Subcutaneous abdominal adipose tissue (tissue), 5 donors: ENCODE measurements around the gene SLC16A11.
"Not testable (repeated sequence)": the region's sequence is repeated elsewhere in the genome, so short reads cannot be mapped to it uniquely, and the experiment has no call there.

Source experiments
- H3K27ac ChIP-seq: one replicate; pipeline ENCODE4 v1.7.0; 2013; ENCODE audit warnings: low read depth, mild to moderate bottlenecking, inconsistent platforms, low read length, moderate library complexity
- H3K27me3 ChIP-seq, 5 donors: one replicate each; pipeline ENCODE4 v1.7.0; 2013; ENCODE audit warnings: low read length in 5 of 5, inconsistent platforms in 1 of 5; ENCODE audit not compliant: control insufficient read depth in 5 of 5, insufficient read depth in 4 of 5
- H3K36me3 ChIP-seq, 5 donors: one replicate each; pipeline ENCODE4 v1.7.0; 2013; ENCODE audit warnings: low read length in 5 of 5; ENCODE audit not compliant: control insufficient read depth in 5 of 5, insufficient read depth in 5 of 5
- H3K4me1 ChIP-seq, 5 donors: one replicate each; pipeline ENCODE4 v1.7.0; 2013; ENCODE audit warnings: low read length in 5 of 5, mild to moderate bottlenecking in 3 of 5, moderate library complexity in 1 of 5; ENCODE audit not compliant: control insufficient read depth in 5 of 5, insufficient read depth in 5 of 5
- H3K4me3 ChIP-seq, 5 donors: one replicate each; pipeline ENCODE4 v1.7.0; 2013; ENCODE audit warnings: low read length in 5 of 5, low read depth in 1 of 5
- H3K9ac ChIP-seq, 5 donors: one replicate each; pipeline ENCODE4 v1.7.0; 2013; ENCODE audit warnings: low read length in 5 of 5, mild to moderate bottlenecking in 4 of 5, moderate library complexity in 3 of 5
- H3K9me3 ChIP-seq, 5 donors: one replicate each; pipeline ENCODE4 v1.7.0; 2013; ENCODE audit warnings: low read length in 5 of 5; ENCODE audit not compliant: control insufficient read depth in 5 of 5
- donor health status: healthy.
- donor health status: healthy.
- donor health status: healthy.
- donor health status: healthy.
- donor health status: healthy.

Gene SLC16A11, protein sequence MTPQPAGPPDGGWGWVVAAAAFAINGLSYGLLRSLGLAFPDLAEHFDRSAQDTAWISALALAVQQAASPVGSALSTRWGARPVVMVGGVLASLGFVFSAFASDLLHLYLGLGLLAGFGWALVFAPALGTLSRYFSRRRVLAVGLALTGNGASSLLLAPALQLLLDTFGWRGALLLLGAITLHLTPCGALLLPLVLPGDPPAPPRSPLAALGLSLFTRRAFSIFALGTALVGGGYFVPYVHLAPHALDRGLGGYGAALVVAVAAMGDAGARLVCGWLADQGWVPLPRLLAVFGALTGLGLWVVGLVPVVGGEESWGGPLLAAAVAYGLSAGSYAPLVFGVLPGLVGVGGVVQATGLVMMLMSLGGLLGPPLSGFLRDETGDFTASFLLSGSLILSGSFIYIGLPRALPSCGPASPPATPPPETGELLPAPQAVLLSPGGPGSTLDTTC

DNA sequence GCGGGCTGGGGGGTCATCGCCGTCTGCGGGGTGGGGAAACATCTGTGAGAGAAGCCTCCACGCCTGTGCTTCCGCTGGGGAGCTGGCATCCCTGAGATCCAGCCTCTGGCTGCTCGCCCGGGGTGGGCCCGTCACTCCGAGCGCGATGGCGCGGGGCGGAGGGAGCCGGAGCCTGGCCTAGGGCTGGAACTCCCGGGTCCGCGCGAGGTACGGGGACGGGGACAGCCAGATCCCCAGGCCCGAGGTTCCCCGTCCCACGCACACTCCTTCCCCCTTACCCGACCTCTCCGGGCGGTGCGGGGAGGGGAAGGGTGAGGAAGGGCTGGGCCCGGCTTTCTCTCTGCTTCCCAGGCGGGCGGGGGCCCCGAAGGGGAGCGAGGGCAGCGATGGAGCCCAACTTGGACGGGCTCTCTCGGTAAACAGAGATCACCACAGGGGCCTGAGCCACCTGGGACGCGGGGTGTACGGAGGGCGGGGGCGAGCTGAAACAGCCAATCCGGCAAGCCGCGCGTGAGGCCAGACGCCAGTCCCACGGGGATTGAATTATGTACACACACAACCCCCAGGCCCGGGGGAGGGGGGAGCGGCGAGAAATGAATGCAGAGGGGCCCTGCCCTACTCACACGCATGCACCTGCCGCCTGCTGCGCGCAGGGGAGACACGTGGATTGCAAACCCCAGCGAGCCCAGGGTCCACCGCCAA lies at the start of gene SLC16A11:
Gene SLC16A11 (minus strand): TSS at position 596 of the 702 bp plus-strand sequence. CDS start 579 bp downstream, at position 17.
- peaks cover 0 to 36% (median 28%) of the 10 kb centered on the region in 5 donors for H3K4me1 ChIP-seq
- no peaks in the 10 kb centered on the region for H3K9me3 ChIP-seq
- H3K4me3 ChIP-seq = peak within 1 kb of the TSS in 4 of 5 donors; percentile 50 to 62 (median 54)
- no peaks in the 10 kb centered on the region for H3K36me3 ChIP-seq
- H3K27me3 ChIP-seq = peaks cover 14 to 34% (median 31%) of the 10 kb centered on the region in 5 donors
- H3K9ac ChIP-seq = peak within 1 kb of the TSS in 3 of 5 donors; percentile 39 to 66 (median 65)
- no peak within 1 kb of the TSS for H3K27ac ChIP-seq

DNA sequence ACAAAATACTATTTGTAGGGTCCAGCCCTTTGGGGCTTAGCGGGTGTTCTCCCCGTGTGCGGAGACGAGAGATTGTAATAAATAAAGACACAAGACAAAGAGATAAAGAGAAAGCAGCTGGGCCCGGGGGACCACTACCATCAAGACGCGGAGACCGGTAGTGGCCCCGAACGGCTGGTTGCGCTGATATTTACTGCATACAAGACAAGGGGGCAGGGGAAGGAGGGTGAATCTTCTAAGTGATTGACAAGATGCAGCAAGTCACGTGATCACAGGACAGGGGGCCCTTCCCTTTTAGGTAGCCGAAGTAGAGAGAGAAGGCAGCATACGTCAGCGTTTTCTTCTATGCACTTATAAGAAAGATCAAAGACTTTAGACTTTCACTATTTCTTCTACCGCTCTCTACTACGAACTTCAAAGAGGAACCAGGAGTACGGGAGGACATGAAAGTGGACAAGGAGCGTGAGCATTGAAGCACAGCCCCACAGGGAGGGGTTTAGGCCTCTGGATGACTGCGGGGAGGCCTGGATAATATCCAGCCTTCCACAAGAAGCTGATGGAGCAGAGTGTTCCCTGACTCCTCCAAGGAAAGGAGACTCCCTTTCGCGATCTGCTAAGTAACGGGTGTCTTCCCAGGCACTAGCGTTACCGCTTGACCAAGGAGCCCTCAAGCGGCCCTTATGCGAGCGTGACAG lies 47.6 kb upstream of the SLC16A11 start:
- H3K4me1 ChIP-seq, H3K36me3 ChIP-seq, H3K9me3 ChIP-seq, H3K9ac ChIP-seq, H3K27ac ChIP-seq, H3K27me3 ChIP-seq: not testable (repeated sequence)
- peak overlapping the region in 2 of 5 donors; percentile 22 for H3K4me3 ChIP-seq

DNA sequence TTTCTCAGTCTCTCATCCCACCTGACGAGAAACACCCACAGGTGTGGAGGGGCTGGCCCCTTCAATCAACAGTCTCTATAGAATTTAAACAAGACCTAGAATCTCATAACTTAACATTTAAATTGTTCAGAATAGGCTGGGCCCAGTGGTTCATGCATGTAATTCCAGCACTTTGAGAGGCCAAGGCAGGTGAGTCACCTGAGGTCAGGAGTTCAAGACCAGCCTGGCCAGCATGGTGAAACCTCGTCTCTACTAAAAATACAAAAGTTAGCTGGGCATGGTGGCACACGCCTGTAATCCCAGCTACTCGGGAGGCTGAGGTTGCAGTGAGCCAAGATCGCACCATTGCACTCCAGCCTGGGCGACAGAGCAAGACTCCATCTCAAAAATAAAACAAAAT lies 45.7 kb upstream of the SLC16A11 start:
- H3K36me3 ChIP-seq, H3K27me3 ChIP-seq, H3K9me3 ChIP-seq: not testable (repeated sequence)

DNA sequence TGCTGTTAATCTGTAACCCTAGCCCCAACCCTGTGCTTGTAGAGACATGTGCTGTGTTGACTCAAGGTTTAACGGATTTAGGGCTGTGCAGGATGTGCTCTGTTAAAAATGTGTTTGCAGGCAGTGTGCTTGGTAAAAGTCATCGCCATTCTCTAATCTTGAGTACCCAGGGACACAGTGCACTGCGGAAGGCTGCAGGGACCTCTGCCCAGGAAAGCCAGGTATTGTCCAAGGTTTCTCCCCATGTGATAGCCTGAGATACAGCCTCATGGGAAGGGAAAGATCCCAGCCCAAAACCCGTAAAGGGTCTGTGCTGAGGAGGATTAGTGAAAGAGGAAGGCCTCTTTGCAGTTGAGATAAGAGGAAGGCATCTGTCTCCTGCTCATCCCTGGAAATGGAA lies 44.5 kb upstream of the SLC16A11 start:
- not testable (repeated sequence) for H3K9ac ChIP-seq, H3K36me3 ChIP-seq, H3K27me3 ChIP-seq, H3K27ac ChIP-seq, H3K9me3 ChIP-seq, H3K4me3 ChIP-seq
- peaks cover 0 to 13% (median 4%) of the 10 kb centered on the region in 5 donors for H3K4me1 ChIP-seq

More for the DNA sequence above, 45.7 kb upstream of the SLC16A11 start:
- H3K4me1 ChIP-seq, H3K9ac ChIP-seq, H3K27ac ChIP-seq, H3K4me3 ChIP-seq: not testable (repeated sequence)

DNA sequence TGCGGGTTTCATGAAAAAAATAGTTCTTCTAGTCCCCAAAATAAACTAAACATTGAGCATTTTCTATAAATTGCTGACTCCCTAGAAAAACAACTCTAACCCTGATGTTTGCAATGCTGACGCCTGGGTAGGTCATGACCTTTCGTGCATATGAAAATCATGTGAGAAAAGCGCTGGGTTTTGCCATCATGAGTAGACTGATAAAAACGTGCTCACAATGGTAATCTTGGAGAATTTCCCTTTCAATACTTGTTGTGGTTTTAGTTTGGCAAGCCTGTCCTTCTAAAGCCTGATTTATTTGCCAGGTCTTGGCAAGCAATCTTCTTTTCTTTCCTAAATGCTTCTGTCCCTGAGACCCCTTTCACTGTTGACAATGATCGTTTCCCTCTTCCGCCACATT lies 40.2 kb upstream of the SLC16A11 start:
- peaks cover 0 to 6% (median 0%) of the 10 kb centered on the region in 5 donors for H3K27me3 ChIP-seq
- no peak overlapping the region for H3K27ac ChIP-seq
- H3K9ac ChIP-seq = no peak overlapping the region

DNA sequence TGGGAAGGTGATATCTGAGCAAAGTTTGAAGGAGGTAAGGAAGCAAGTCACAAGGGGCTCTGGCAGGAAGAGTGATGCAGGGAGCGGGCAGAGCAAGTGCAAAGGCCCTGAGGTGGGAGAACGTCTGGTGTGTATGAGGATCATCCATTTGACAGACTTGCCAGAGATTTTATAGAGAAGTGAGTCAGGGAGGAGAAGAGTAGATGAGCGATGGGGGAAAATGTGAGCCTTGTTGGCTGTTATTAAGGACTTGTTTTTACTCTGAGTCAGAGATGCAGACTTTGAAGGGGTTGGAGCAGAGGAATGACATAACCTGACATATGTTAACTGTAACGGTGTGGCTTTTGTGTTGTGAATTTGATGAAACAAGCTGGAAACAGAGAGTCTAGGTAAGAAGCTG lies 39.7 kb upstream of the SLC16A11 start:
- Histone ChIP-seq H3K9ac (no peak overlapping the region), H3K36me3 (no peaks in the 10 kb centered on the region), H3K4me3 (no peak overlapping the region), H3K27ac (no peak overlapping the region), H3K9me3 (no peaks in the 10 kb centered on the region), H3K4me1 (peaks cover 1 to 32% (median 13%) of the 10 kb centered on the region in 5 donors), H3K27me3 (peaks cover 0 to 6% (median 0%) of the 10 kb centered on the region in 5 donors)

More for the DNA sequence above, 40.2 kb upstream of the SLC16A11 start:
- Histone ChIP-seq H3K36me3 (no peaks in the 10 kb centered on the region), H3K4me3 (no peak overlapping the region), H3K4me1 (peaks cover 1 to 32% (median 13%) of the 10 kb centered on the region in 5 donors), H3K9me3 (no peaks in the 10 kb centered on the region)

DNA sequence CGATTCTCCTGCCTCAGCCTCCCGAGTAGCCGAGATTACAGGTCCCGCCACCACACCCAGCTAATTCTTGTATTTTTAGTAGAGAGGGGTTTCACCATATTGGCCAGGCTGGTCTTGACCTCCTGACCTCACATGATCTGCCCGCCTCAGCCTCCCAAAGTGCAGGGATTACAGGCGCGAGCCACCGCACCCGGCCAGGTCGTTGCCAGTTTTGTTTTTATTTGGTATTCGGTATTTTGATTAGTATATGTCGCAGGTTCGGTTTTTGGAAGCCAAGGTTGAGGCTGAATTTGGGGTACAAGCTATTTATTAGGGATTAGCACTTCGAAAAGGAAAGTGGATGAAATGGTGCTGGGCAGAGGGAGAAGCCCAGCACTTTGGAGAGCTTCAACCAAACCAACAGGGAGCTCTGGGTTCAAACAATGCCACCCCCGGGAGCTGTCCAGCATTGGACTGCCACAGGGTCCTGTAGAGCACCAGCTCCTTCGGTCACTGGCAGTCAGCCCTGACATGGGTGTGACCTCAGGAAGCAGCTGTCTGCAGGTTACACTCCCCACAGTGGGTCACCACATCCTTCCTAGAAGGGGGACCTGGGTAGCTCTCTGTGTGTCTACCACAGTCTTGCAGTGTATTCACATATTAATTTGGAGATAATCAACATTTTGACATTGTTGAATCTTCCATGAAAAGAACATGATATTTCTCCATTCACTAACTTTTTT lies 37.6 kb upstream of the SLC16A11 start:
- Histone ChIP-seq H3K36me3 (no peaks in the 10 kb centered on the region), H3K4me1 (peaks cover 1 to 41% (median 13%) of the 10 kb centered on the region in 5 donors), H3K27me3 (peaks cover 0 to 7% (median 0%) of the 10 kb centered on the region in 5 donors), H3K27ac (no peak overlapping the region), H3K9ac (no peak overlapping the region), H3K9me3 (no peaks in the 10 kb centered on the region), H3K4me3 (no peak overlapping the region)

DNA sequence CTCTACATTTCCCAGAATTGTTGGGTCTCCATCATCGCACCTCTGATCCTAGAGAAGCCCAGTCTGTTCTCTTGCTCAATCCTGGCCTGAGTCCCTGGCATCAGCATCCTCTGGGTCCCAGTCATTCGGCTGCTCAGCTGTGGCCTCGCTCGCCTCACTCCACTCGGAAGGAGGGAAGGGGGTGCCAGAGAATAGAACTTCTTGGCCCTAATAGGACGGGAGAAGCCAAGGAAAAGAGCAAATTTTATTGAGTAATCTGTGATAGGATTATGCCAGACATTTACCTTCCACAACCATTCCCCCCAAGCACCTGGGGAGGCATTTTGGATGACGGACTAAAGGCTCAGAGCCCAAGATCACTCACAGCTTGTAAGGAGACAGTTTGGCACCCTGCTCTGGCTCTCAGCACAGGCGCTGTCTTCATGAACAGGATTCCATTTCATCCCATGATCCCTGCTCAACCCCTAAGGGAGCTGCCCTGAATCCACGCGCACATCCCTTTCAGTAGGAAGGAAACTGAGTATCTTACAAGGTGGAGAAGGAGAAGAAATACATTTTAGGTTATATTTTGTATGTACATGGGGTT lies 36.7 kb upstream of the SLC16A11 start:
- Histone ChIP-seq H3K4me3 (peak overlapping the region in 3 of 5 donors; percentile 23 to 51 (median 41)), H3K36me3 (no peaks in the 10 kb centered on the region), H3K9me3 (no peaks in the 10 kb centered on the region), H3K9ac (no peak overlapping the region), H3K27me3 (peaks cover 0 to 8% (median 0%) of the 10 kb centered on the region in 5 donors), H3K4me1 (peaks cover 1 to 41% (median 13%) of the 10 kb centered on the region in 5 donors), H3K27ac (peak overlapping the region; percentile 37)
